Testis (tissue), 2 donors: ENCODE results near the gene NUDCD3.

Experiments
- CTCF ChIP-seq, 3 experiments: fragments of 450-650 bp in 2 of 3; fragments of 200-600 bp in 1 of 3; sonication (generic) in 1 of 3; IDR thresholded peaks; one replicate each; pipeline ENCODE4 v1.5.1; 2016 to 2019; ENCODE audit warnings: antibody characterized with exemption in 3 of 3, mild to moderate bottlenecking in 2 of 3, moderate library complexity in 1 of 3
- POLR2A ChIP-seq: fragments of 450-650 bp; IDR thresholded peaks from one replicate; pipeline ENCODE4 v1.6.1; 2017; ENCODE audit warnings: antibody characterized with exemption, mild to moderate bottlenecking, moderate library complexity

- TF ChIP-seq POLR2A (no peak), CTCF (IDR thresholded peaks at IDR 0.05) (no peak)
These were observed 90.4 kb downstream of the NUDCD3 start for GRCh38 chr7:44400033-44400511.
